ENCODE measurements around the gene WSCD2. TPM values are rescaled to one million over a fixed set of nuclear protein-coding genes. Genes with fewer than 3 reads are reported as not detected.

Gene WSCD2
- total RNA-seq, 1 donor from 2014 or later: 0.04 TPM

DNA sequence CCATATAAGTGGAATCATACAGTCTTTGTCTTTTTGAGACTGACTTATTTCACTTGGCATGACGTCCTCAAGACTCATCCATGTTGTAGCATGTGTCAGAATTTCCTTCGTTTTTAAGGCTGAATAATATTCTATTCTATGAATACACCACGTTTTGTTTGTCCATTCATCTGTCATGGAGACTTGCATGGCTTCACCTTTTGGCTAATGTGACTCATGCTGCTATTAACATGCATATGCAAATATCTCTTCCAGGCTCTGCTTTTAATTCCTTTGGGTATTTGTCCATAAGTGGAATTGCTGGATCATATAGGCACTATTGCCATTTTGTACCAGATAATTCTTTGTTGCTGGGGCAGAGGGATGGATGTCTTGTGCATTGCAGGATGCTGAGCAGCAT is 19.6 kb upstream of the WSCD2 start:
- TF ChIP-seq, protein P1, sequence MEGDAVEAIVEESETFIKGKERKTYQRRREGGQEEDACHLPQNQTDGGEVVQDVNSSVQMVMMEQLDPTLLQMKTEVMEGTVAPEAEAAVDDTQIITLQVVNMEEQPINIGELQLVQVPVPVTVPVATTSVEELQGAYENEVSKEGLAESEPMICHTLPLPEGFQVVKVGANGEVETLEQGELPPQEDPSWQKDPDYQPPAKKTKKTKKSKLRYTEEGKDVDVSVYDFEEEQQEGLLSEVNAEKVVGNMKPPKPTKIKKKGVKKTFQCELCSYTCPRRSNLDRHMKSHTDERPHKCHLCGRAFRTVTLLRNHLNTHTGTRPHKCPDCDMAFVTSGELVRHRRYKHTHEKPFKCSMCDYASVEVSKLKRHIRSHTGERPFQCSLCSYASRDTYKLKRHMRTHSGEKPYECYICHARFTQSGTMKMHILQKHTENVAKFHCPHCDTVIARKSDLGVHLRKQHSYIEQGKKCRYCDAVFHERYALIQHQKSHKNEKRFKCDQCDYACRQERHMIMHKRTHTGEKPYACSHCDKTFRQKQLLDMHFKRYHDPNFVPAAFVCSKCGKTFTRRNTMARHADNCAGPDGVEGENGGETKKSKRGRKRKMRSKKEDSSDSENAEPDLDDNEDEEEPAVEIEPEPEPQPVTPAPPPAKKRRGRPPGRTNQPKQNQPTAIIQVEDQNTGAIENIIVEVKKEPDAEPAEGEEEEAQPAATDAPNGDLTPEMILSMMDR (IDR thresholded peaks at IDR 0.05; ENCODE audit: insufficient read depth, low read length, poor library complexity, severe bottlenecking): no peak
- H3K4me3 ChIP-seq (ENCODE audit: low read depth, low read length): no peak overlapping the region
- H3K36me3 ChIP-seq (ENCODE audit: control insufficient read depth, insufficient read depth, low read length): no peaks in the 10 kb centered on the region
- DNase-seq (ENCODE audit: low read depth): no peak
- H3K27me3 ChIP-seq (ENCODE audit: control insufficient read depth, insufficient read depth, low read length): no peaks in the 10 kb centered on the region

DNA sequence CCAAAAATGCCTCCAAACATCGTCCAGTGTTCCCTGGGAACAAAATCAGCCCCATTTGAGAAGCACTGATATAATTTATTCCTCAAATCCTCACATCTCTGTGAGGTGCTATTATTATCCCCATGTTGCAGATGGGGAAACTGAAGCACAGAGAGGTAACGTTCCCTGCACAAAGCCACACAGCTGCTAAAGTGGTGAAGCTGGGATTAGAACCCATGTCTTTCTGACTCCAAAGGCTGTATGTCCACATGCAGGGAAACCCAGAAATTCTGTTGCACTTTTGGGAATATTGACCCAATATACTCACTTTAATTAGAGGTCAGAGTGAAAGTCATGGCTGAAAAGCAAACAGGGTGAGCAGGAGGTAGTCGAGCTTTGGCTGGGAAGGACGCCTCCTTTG is 19.1 kb upstream of the WSCD2 start:
- no peak for DNase-seq (ENCODE audit: low read depth)
- TF ChIP-seq, protein P1 (IDR thresholded peaks at IDR 0.05; ENCODE audit: insufficient read depth, low read length, poor library complexity, severe bottlenecking): no peak

DNA sequence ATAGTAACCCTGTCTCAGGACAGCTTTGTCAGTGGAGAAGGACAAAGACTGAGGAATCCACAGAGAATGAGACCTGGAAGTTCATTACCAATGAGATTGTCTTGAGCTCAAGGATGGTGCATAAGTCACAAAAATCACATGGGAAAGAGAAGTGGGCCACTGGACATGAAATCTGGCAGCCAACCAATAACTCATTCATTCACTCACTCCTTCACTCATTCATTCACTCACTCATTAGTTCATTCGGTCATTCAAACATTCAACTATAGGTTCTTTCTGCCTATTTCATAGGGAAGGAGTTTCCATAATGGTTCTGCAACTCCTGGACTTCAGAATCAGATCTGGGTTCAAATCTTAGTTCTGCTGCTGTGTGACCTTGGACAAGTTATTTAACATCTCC is 18.2 kb upstream of the WSCD2 start:
- TF ChIP-seq, protein P1 (IDR thresholded peaks at IDR 0.05; ENCODE audit: insufficient read depth, low read length, poor library complexity, severe bottlenecking): no peak
- H3K4me3 ChIP-seq (ENCODE audit: low read depth, low read length): no peak overlapping the region
- DNase-seq (ENCODE audit: low read depth): no peak
- no peaks in the 10 kb centered on the region for H3K36me3 ChIP-seq (ENCODE audit: control insufficient read depth, insufficient read depth, low read length)
- H3K27me3 ChIP-seq (ENCODE audit: control insufficient read depth, insufficient read depth, low read length): no peaks in the 10 kb centered on the region

More for the DNA sequence above, 19.1 kb upstream of the WSCD2 start:
- no peaks in the 10 kb centered on the region for H3K27me3 ChIP-seq (ENCODE audit: control insufficient read depth, insufficient read depth, low read length)
- H3K4me3 ChIP-seq (ENCODE audit: low read depth, low read length): no peak overlapping the region
- no peaks in the 10 kb centered on the region for H3K36me3 ChIP-seq (ENCODE audit: control insufficient read depth, insufficient read depth, low read length)

DNA sequence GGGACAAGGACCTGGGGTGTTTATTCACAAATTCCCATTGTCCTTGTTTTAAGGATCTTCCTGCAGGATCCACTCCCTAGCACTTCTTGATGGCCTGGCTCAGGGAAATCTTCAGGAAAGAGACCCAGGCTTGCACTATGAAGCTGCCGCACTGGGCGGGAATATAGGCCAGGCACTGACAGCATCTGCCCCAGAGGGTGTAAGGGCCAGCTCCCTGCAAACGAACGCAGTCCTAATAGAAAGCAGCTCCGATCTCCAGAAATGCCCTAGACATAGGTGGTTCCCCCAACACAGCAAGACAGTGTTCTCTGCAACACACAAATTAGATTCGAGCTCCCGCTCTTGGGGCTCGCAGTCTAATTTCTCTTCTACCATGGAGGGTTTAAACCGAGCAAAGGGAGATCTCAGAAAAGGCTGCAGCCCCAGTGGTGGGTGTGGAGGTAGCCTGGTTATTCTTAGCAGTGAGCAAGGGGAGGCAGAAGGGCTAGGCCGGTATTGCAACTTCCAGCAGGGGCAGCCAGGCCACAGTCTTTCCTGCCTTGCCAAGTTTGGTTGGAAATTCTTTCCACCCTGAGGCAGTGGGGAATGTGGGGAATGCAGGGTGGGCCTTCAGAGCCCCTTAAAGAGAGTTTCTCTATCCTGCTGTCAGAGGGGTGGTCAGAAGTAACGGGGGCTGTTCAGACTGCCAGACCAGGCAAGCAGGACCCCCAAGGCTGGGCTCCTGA is 16.1 kb upstream of the WSCD2 start:
- H3K36me3 ChIP-seq (ENCODE audit: control insufficient read depth, insufficient read depth, low read length): no peaks in the 10 kb centered on the region
- no peak for DNase-seq (ENCODE audit: low read depth)
- TF ChIP-seq, protein P1 (IDR thresholded peaks at IDR 0.05; ENCODE audit: insufficient read depth, low read length, poor library complexity, severe bottlenecking): no peak
- H3K27me3 ChIP-seq (ENCODE audit: control insufficient read depth, insufficient read depth, low read length): no peaks in the 10 kb centered on the region
- H3K4me3 ChIP-seq (ENCODE audit: low read depth, low read length): no peak overlapping the region

DNA sequence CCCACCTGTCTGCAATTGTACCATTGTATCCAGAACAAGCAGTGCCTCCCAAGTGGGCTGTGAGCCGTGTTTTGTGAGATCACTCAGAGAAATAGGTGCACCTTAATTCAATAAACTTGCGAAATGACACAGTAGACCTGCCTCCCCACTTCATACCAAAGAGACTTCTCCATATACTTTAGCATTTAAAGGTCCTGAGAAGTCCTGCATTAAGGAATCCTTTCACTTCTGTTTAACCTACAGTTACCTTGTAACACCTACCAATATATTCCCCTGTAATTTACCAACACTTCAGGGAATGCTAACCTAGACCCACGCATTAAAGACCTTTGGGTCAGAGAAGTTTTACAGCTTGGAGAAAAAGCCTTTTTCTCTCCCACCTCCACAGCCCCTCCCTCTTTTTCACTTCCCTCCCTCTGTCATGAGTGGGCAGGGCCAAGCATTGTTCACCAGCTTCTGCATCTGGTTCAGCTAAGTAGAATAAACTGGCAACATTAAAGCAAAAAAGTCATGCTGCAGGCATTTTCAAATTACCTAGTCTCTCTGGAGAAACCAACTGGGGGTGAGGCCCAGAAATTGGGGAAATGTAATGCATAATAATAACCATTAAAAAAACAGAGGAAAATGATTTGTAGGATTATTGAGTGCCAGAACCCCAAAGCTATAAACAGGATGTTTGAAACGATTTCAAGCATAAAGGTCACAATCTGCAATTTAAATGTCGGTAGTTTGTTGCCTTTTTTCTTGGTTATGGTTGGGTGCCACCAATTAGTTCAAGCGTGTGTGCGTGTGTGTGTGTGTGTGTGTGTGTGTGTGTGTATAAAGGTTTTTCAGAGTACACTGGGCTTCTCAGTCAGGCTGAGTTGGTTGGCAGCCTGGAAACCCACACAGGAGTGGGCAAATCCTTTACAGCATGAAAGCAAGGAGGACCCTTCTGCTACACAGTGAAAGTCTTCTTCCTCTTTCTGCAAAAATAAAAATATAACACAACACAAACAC is 13.7 kb upstream of the WSCD2 start:
- no peaks in the 10 kb centered on the region for H3K27me3 ChIP-seq (ENCODE audit: control insufficient read depth, insufficient read depth, low read length)
- TF ChIP-seq, protein P1 (IDR thresholded peaks at IDR 0.05; ENCODE audit: insufficient read depth, low read length, poor library complexity, severe bottlenecking): no peak
- no peak for DNase-seq (ENCODE audit: low read depth)

More for the DNA sequence above, 13.7 kb upstream of the WSCD2 start:
- Histone ChIP-seq H3K36me3 (ENCODE audit: control insufficient read depth, insufficient read depth, low read length) (no peaks in the 10 kb centered on the region), H3K4me3 (ENCODE audit: low read depth, low read length) (no peak overlapping the region)
